K562 (cell line): ENCODE measurements around the gene TEX101. TPM values are rescaled to one million over a fixed set of nuclear protein-coding genes. Genes with fewer than 3 reads are reported as not detected.

Source experiments
- ATAC-seq: fragments of 200-7000 bp; cut with Tn5 transposase; 3 replicates; pipeline ENCODE4 v1.9.1; 2020; ENCODE audit warnings: moderate library complexity
- BruUV-seq: library from RNA; stranded (reverse); fragments of 400-500 nt; replicated peaks from 2 replicates; lab custom pipeline; 2021; lab: Mats Ljungman, UMichigan
- CTCF ChIA-PET: fragments of 300-600 bp; formaldehyde crosslinking; extraction: SDS; loops from one replicate; lab custom pipeline; 2021; ENCODE audit warnings: low intra/inter-chr PET ratio; lab: Yijun Ruan, JAX
- POLR2A ChIA-PET: fragments of 300-600, 350-650 bp; sonication (Branson Sonifier 250); formaldehyde crosslinking; extraction: SDS; loops from one replicate; lab custom pipeline; 2021; ENCODE audit warnings: antibody characterized with exemption, inconsistent platforms; lab: Yijun Ruan, JAX
- DNase-seq, 4 experiments: peaks; one replicate each; pipeline versions ENCODE4 v3.0.0 to v3.0.0-alpha.2; 2011 to 2018; ENCODE audit warnings: low spot score in 3 of 4, mixed read lengths in 3 of 4; ENCODE audit errors: extremely low read depth in 1 of 4
- FAIRE-seq: peaks from 2 replicates; lab custom pipeline; 2011; peaks lifted over from hg19 to GRCh38; lab: Jason Lieb, UNC
- H2AFZ ChIP-seq: 2 replicates; pipeline ENCODE4 v1.6.0; 2011; ENCODE audit warnings: low read depth, low read length, control low read depth, inconsistent platforms
- H3K27ac ChIP-seq: fragments of 200-600 bp; 3 replicates; pipeline ENCODE4 v1.8.0; 2011; ENCODE audit warnings: low read depth, mild to moderate bottlenecking, control low read depth, inconsistent platforms, low read length, moderate library complexity, mixed read lengths; ENCODE audit errors: extremely low read depth
- H3K27me3 ChIP-seq, 2 experiments: fragments of 300-600 bp in 1 of 2; 2 replicates in 1 of 2; 3 replicates in 1 of 2; pipeline versions ENCODE4 v1.6.0 to v1.8.0; 2011; ENCODE audit warnings: inconsistent platforms in 2 of 2, low read length in 2 of 2, mild to moderate bottlenecking in 1 of 2, mixed read lengths in 1 of 2, moderate library complexity in 1 of 2; ENCODE audit not compliant: control insufficient read depth in 2 of 2, insufficient read depth in 2 of 2
- H3K36me3 ChIP-seq: fragments of 300-600 bp; 3 replicates; pipeline ENCODE4 v1.8.0; 2011; ENCODE audit warnings: mild to moderate bottlenecking, low read length, inconsistent platforms; ENCODE audit not compliant: control insufficient read depth, insufficient read depth
- H3K4me1 ChIP-seq, 2 experiments: fragments of 200-600 bp in 1 of 2; replicated peaks in 1 of 2; 2 replicates in 1 of 2; 3 replicates in 1 of 2; pipeline versions ENCODE4 v1.5.1 to v1.8.0; 2011; ENCODE audit warnings: inconsistent platforms in 2 of 2, low read length in 2 of 2, mild to moderate bottlenecking in 1 of 2, mixed read lengths in 1 of 2, moderate library complexity in 1 of 2; ENCODE audit not compliant: control insufficient read depth in 2 of 2, insufficient read depth in 2 of 2
- H3K4me2 ChIP-seq: 2 replicates; pipeline ENCODE4 v1.6.1; 2011; ENCODE audit warnings: low read length, control low read depth, inconsistent platforms, mixed read lengths; ENCODE audit not compliant: insufficient read depth
- H3K4me3 ChIP-seq: fragments of 200-600 bp; sonication (generic), shearing (Covaris generic); 2 replicates; pipeline ENCODE4 v1.5.1; 2016; ENCODE audit warnings: control low read depth, inconsistent platforms
- H3K79me2 ChIP-seq: fragments of 200-600 bp; 3 replicates; pipeline ENCODE4 v1.8.0; 2011; ENCODE audit warnings: low read length, inconsistent platforms; ENCODE audit not compliant: control insufficient read depth, insufficient read depth
- H3K9ac ChIP-seq, 2 experiments: 2 replicates each; pipeline versions ENCODE4 v1.6.0 to v1.6.1; 2011; ENCODE audit warnings: low read depth in 2 of 2, low read length in 2 of 2, control low read depth in 1 of 2, inconsistent platforms in 1 of 2, mild to moderate bottlenecking in 1 of 2, mixed read lengths in 1 of 2; ENCODE audit not compliant: insufficient read depth in 1 of 2
- H3K9me1 ChIP-seq: one replicate; pipeline ENCODE4 v1.6.0; 2011; ENCODE audit warnings: inconsistent platforms, mild to moderate bottlenecking, low read length, moderate library complexity; ENCODE audit not compliant: control insufficient read depth, insufficient read depth
- H3K9me3 ChIP-seq: replicated peaks from 2 replicates; pipeline ENCODE4 v1.5.1; 2011; ENCODE audit warnings: low read depth, low read length, inconsistent platforms; ENCODE audit not compliant: control insufficient read depth, insufficient read depth
- H4K20me1 ChIP-seq: replicated peaks from 2 replicates; pipeline ENCODE4 v1.6.1; 2011; ENCODE audit warnings: low read length, inconsistent platforms, mixed read lengths; ENCODE audit not compliant: control insufficient read depth, insufficient read depth
- EP300 ChIP-seq: IDR thresholded peaks from 2 replicates; pipeline ENCODE4 v1.6.1; 2012; ENCODE audit warnings: low read length, improper control_type of control experiment
- FOXP1 ChIP-seq: sonication (generic); formaldehyde crosslinking; IDR thresholded peaks from 2 replicates; pipeline ENCODE4 v1.8.0; 2022; ENCODE audit warnings: mild to moderate bottlenecking, missing genetic modification reagents
- IFI16 ChIP-seq: fragments of 250-450 bp; sonication (Bioruptor Pico); IDR thresholded peaks from 2 replicates; pipeline ENCODE4 v2.1.2; 2022; ENCODE audit warnings: mild to moderate bottlenecking, inconsistent platforms
- KAT2B ChIP-seq: IDR thresholded peaks from one replicate; pipeline ENCODE4 v1.6.1; 2012; ENCODE audit warnings: low read depth, mild to moderate bottlenecking, control low read depth, inconsistent platforms, low read length, moderate library complexity
- NR4A1 ChIP-seq, 2 experiments: fragments of 250-450 bp in 1 of 2; fragments of 450-650 bp in 1 of 2; sonication (Bioruptor Pico) in 1 of 2; IDR thresholded peaks; 2 replicates each; pipeline versions ENCODE4 v1.4.0 to v1.6.1; 2016 to 2020; ENCODE audit warnings: mild to moderate bottlenecking in 2 of 2, missing compliant biosample characterization in 1 of 2, missing genetic modification characterization in 1 of 2, moderate library complexity in 1 of 2
- STAT5B ChIP-seq: fragments of 250-450 bp; sonication (Bioruptor Pico); IDR thresholded peaks from 2 replicates; pipeline ENCODE4 v1.8.0; 2021; ENCODE audit warnings: mild to moderate bottlenecking, inconsistent platforms
- ZFX ChIP-seq: sonication (generic); formaldehyde crosslinking; IDR thresholded peaks from 2 replicates; pipeline ENCODE4 v1.8.0; 2022; ENCODE audit warnings: mild to moderate bottlenecking, missing genetic modification reagents, moderate library complexity
- ZNF707 ChIP-seq: fragments of 250-450 bp; sonication (Bioruptor Pico); conservative IDR thresholded peaks from 2 replicates; pipeline ENCODE4 v1.8.0; 2022; ENCODE audit warnings: inconsistent platforms, mild to moderate bottlenecking, moderate library complexity
- WGBS: fragments of 100-300 bp; shearing (Covaris generic); methylation state at CpG from one replicate; pipeline ENCODE4 v1.1.6; 2016; ENCODE audit warnings: low coverage, mixed read lengths; ENCODE audit not compliant: insufficient coverage; ENCODE audit errors: missing lambda C conversion rate; 5-methylcytosine and 5-hydroxymethylcytosine counted together
- in situ Hi-C: fragments of 300-500 bp; cut with MboI; formaldehyde crosslinking; loops from 4 replicates; pipeline ENCODE4 v1.15.0; 2018; ENCODE audit warnings: inconsistent platforms, mixed read lengths
- intact Hi-C: fragments of 100-400 bp; cut with micrococcal nuclease; formaldehyde crosslinking; loops from 2 replicates; pipeline ENCODE4 v1.14.2; 2022
- polyA plus RNA-seq, 8 experiments: library from polyadenylated mRNA; depleted of rRNA in 4 of 8; stranded (reverse) in 5 of 8; unstranded in 3 of 8; fragments of >200 nt; fragmentation: Nextera tagmentation in 2 of 8; fragmentation: Illumina TruSeq in 1 of 8; extraction: Ambion mirVana in 2 of 8; extraction: Trizol in 1 of 8; gene quantifications; 2 replicates each; pipeline versions ENCODE4 v1.2.1 to v1.2.3, GENCODE V29; 2011 to 2014; ENCODE audit warnings: inconsistent platforms in 1 of 8, missing spikeins in 1 of 8
- total RNA-seq, 7 experiments: library from RNA; depleted of rRNA in 6 of 7; stranded (reverse); fragments of >200 nt in 6 of 7; fragmentation: Illumina TruSeq in 2 of 7; extraction: Trizol in 2 of 7; gene quantifications; 2 replicates each; pipeline versions ENCODE4 v1.2.1 to v1.2.3, GENCODE V29; 2011 to 2021; ENCODE audit warnings: low replicate concordance in 1 of 7
- TF ChIP-seq, protein P1 (sequence below), 3 experiments: fragments of 200-800 bp in 1 of 3; fragments of 250-450 bp in 1 of 3; fragments of 450-650 bp in 1 of 3; sonication (Bioruptor Pico) in 1 of 3; sonication (Bioruptor generic) in 1 of 3; formaldehyde crosslinking in 1 of 3; IDR thresholded peaks; 2 replicates each; pipeline versions ENCODE4 v1.6.1 to v1.8.0; 2016 to 2022; ENCODE audit warnings: mild to moderate bottlenecking in 2 of 3, missing genetic modification characterization in 2 of 3, missing compliant biosample characterization in 1 of 3, moderate library complexity in 1 of 3
- TF ChIP-seq, protein P2 (sequence below): sonication (generic); formaldehyde crosslinking; IDR thresholded peaks from 2 replicates; pipeline ENCODE4 v1.8.1; 2022; ENCODE audit warnings: missing genetic modification reagents
- TF ChIP-seq, protein P3 (sequence below): fragments of 450-650 bp; formaldehyde crosslinking; IDR thresholded peaks from 2 replicates; pipeline ENCODE4 v1.4.0; 2020; ENCODE audit warnings: mild to moderate bottlenecking, mixed read lengths
- TF ChIP-seq, protein P4 (sequence below): fragments of 450-650 bp; formaldehyde crosslinking; IDR thresholded peaks from 2 replicates; pipeline ENCODE4 v1.4.0; 2022; ENCODE audit warnings: mild to moderate bottlenecking, moderate library complexity

TEX101 gene
- total and polyA plus RNA-seq, 9 of the 15 experiments (the other 6 are each of a cell fraction or from before 2014, with no cell fraction given): 0.10 to 0.36 (median 0.14) TPM; not detected in 6

DNA sequence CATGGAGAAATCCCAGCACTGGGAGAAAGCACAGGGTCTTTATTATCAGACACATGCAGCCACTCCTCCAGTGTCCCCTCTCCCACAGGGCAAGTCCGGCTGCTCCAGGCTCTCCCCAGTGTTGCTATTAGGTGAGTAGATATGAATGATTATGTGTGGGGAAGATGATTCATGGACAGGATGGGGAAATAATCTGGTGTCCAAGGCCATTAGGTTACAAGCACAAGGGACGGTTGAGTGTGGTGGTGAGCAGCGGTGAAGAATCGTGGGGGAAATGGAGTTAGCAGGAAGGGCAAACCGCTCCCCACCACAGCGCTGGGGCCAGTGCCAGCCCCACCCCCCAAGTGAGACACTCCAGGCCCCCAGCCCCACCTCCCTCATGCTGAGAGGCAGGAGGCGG, 42.2 kb upstream of the TEX101 start:
- intact Hi-C loops: no loop called here
- Histone ChIP-seq H2AFZ (no peak overlapping the region), H3K4me2 (no peak overlapping the region), H3K4me1 (no peaks in the 10 kb centered on the region), H3K36me3 (no peaks in the 10 kb centered on the region), H3K27me3 (peaks cover 0 to 8% of the 10 kb centered on the region in 2 experiments; a peak in 1 of 5 replicates), H3K9ac (no peak overlapping the region), H3K9me3 (no peaks in the 10 kb centered on the region), H3K9me1 (no peaks in the 10 kb centered on the region), H3K4me3 (no peak overlapping the region), H4K20me1 (no peaks in the 10 kb centered on the region), H3K79me2 (no peaks in the 10 kb centered on the region), H3K27ac (no peak overlapping the region)
- WGBS: 3% methylated on average over 7 of the region's 7 CpGs
- ChIA-PET POLR2A (no interaction called here), CTCF (no interaction called here)
- no peak for ATAC-seq
- no peak for FAIRE-seq
- BruUV-seq: no TSS peak
- in situ Hi-C loops: no loop called here
- TF ChIP-seq ZFX (CRISPR knock-in tag) (no peak), ZNF707 (no peak), NR4A1 (CRISPR knock-in tag; IDR thresholded peaks at IDR 0.05) (no peak), NR4A1 (tag; IDR thresholded peaks at IDR 0.05) (no peak), IFI16 (CRISPR knock-in tag) (no peak), EP300 (no peak), KAT2B (no peak), FOXP1 (CRISPR knock-in tag) (no peak), STAT5B (no peak)
- TF ChIP-seq, protein P1, sequence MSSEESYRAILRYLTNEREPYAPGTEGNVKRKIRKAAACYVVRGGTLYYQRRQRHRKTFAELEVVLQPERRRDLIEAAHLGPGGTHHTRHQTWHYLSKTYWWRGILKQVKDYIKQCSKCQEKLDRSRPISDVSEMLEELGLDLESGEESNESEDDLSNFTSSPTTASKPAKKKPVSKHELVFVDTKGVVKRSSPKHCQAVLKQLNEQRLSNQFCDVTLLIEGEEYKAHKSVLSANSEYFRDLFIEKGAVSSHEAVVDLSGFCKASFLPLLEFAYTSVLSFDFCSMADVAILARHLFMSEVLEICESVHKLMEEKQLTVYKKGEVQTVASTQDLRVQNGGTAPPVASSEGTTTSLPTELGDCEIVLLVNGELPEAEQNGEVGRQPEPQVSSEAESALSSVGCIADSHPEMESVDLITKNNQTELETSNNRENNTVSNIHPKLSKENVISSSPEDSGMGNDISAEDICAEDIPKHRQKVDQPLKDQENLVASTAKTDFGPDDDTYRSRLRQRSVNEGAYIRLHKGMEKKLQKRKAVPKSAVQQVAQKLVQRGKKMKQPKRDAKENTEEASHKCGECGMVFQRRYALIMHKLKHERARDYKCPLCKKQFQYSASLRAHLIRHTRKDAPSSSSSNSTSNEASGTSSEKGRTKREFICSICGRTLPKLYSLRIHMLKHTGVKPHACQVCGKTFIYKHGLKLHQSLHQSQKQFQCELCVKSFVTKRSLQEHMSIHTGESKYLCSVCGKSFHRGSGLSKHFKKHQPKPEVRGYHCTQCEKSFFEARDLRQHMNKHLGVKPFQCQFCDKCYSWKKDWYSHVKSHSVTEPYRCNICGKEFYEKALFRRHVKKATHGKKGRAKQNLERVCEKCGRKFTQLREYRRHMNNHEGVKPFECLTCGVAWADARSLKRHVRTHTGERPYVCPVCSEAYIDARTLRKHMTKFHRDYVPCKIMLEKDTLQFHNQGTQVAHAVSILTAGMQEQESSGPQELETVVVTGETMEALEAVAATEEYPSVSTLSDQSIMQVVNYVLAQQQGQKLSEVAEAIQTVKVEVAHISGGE (CRISPR knock-in tag; IDR thresholded peaks at IDR 0.05): no peak
- TF ChIP-seq, protein P2, sequence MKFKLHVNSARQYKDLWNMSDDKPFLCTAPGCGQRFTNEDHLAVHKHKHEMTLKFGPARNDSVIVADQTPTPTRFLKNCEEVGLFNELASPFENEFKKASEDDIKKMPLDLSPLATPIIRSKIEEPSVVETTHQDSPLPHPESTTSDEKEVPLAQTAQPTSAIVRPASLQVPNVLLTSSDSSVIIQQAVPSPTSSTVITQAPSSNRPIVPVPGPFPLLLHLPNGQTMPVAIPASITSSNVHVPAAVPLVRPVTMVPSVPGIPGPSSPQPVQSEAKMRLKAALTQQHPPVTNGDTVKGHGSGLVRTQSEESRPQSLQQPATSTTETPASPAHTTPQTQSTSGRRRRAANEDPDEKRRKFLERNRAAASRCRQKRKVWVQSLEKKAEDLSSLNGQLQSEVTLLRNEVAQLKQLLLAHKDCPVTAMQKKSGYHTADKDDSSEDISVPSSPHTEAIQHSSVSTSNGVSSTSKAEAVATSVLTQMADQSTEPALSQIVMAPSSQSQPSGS (CRISPR knock-in tag): no peak
- TF ChIP-seq, protein P3, sequence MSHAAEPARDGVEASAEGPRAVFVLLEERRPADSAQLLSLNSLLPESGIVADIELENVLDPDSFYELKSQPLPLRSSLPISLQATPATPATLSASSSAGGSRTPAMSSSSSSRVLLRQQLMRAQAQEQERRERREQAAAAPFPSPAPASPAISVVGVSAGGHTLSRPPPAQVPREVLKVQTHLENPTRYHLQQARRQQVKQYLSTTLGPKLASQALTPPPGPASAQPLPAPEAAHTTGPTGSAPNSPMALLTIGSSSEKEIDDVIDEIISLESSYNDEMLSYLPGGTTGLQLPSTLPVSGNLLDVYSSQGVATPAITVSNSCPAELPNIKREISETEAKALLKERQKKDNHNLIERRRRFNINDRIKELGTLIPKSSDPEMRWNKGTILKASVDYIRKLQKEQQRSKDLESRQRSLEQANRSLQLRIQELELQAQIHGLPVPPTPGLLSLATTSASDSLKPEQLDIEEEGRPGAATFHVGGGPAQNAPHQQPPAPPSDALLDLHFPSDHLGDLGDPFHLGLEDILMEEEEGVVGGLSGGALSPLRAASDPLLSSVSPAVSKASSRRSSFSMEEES (CRISPR knock-in tag): no peak
- TF ChIP-seq, protein P4, sequence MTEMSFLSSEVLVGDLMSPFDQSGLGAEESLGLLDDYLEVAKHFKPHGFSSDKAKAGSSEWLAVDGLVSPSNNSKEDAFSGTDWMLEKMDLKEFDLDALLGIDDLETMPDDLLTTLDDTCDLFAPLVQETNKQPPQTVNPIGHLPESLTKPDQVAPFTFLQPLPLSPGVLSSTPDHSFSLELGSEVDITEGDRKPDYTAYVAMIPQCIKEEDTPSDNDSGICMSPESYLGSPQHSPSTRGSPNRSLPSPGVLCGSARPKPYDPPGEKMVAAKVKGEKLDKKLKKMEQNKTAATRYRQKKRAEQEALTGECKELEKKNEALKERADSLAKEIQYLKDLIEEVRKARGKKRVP: no peak
- DNase-seq: no peak
